Measurements from ENCODE around the gene CELA3B.
"Not testable (repeated sequence)": the region's sequence is repeated elsewhere in the genome, so short reads cannot be mapped to it uniquely, and the experiment has no call there.

Gene CELA3B

GRCh38 chr1:21963477-21964217 lies 13.2 kb upstream of the CELA3B start:
- Histone ChIP-seq H3K27me3 (ENCODE audit: control insufficient read depth, low read length) (no peaks in the 10 kb centered on the region), H3K9me3 (ENCODE audit: control insufficient read depth, insufficient read depth, low read length) (no peaks in the 10 kb centered on the region), H3K79me2 (ENCODE audit: control insufficient read depth, low read length) (no peaks in the 10 kb centered on the region), H3K4me1 (ENCODE audit: control insufficient read depth, low read length) (no peaks in the 10 kb centered on the region), H3F3A (ENCODE audit: control insufficient read depth, insufficient read depth) (no peaks in the 10 kb centered on the region), H3K9me2 (replicated peaks; ENCODE audit: control insufficient read depth, low read length) (no peaks in the 10 kb centered on the region), H3K36me3 (ENCODE audit: control insufficient read depth, low read length) (no peaks in the 10 kb centered on the region), H4K20me1 (ENCODE audit: control insufficient read depth, insufficient read depth, low read depth, low read length) (no peaks in the 10 kb centered on the region), H3K27ac (ENCODE audit: low read depth, low read length) (no peak overlapping the region), H3K4me2 (ENCODE audit: low read length) (no peak overlapping the region), H3K4me3 (ENCODE audit: low read length) (no peak overlapping the region)
- TF ChIP-seq, protein P1, sequence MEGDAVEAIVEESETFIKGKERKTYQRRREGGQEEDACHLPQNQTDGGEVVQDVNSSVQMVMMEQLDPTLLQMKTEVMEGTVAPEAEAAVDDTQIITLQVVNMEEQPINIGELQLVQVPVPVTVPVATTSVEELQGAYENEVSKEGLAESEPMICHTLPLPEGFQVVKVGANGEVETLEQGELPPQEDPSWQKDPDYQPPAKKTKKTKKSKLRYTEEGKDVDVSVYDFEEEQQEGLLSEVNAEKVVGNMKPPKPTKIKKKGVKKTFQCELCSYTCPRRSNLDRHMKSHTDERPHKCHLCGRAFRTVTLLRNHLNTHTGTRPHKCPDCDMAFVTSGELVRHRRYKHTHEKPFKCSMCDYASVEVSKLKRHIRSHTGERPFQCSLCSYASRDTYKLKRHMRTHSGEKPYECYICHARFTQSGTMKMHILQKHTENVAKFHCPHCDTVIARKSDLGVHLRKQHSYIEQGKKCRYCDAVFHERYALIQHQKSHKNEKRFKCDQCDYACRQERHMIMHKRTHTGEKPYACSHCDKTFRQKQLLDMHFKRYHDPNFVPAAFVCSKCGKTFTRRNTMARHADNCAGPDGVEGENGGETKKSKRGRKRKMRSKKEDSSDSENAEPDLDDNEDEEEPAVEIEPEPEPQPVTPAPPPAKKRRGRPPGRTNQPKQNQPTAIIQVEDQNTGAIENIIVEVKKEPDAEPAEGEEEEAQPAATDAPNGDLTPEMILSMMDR (IDR thresholded peaks at IDR 0.05; ENCODE audit: low read depth, low read length, poor library complexity, severe bottlenecking): peak; percentile 89
- TF ChIP-seq EZH2phosphoT487 (IDR thresholded peaks at IDR 0.05; ENCODE audit: borderline replicate concordance, low read length): no peak

DNA sequence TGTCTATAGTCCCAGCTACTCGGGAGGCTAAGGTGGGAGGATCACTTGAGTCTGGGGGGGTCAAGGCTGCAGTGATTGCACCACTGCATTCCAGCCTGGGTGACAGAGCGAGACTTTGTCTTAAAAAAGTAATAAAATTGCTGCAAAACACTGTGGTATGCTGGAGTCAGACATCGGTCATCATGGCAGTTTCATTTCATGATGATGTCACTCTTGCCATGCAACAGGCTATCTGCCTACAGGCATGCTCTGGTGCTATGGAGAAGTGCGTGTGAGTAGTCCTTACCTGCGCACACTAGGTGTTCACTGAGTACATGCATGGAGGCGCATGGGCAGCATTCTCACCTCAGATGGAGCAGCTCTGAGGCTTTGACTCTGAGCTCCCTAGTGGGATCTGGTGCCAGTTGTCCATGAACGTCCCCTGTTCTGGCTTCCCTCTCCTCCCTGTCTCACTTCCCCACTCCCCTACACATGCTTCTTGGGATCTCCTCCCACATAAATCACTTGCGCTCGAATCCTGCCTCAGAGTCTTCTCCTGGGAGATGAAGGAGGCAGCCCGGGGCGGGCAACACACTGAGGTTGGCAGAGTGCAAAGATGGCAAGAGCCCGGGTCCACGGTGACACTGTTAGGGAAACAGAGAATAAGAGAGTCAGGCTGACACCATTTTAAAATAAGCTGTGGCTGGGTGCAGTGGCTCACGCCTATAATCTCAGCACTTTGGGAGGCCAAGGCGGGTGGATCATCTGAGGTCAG lies 10.4 kb upstream of the CELA3B start:
- no peaks in the 10 kb centered on the region for H3K27me3 ChIP-seq (ENCODE audit: control insufficient read depth, low read length)
- no peak overlapping the region for H3K4me2 ChIP-seq (ENCODE audit: low read length)
- no peaks in the 10 kb centered on the region for H3K9me3 ChIP-seq (ENCODE audit: control insufficient read depth, insufficient read depth, low read length)
- H3K79me2 ChIP-seq (ENCODE audit: control insufficient read depth, low read length): no peaks in the 10 kb centered on the region
- H3K4me1 ChIP-seq (ENCODE audit: control insufficient read depth, low read length): no peaks in the 10 kb centered on the region
- no peak overlapping the region for H3K27ac ChIP-seq (ENCODE audit: low read depth, low read length)
- TF ChIP-seq EZH2phosphoT487 (IDR thresholded peaks at IDR 0.05; ENCODE audit: borderline replicate concordance, low read length): no peak
- TF ChIP-seq, protein P1 (IDR thresholded peaks at IDR 0.05; ENCODE audit: low read depth, low read length, poor library complexity, severe bottlenecking): no peak
- no peaks in the 10 kb centered on the region for H3F3A ChIP-seq (ENCODE audit: control insufficient read depth, insufficient read depth)
- no peaks in the 10 kb centered on the region for H4K20me1 ChIP-seq (ENCODE audit: control insufficient read depth, insufficient read depth, low read depth, low read length)
- no peaks in the 10 kb centered on the region for H3K9me2 ChIP-seq (replicated peaks; ENCODE audit: control insufficient read depth, low read length)
- no peak overlapping the region for H3K4me3 ChIP-seq (ENCODE audit: low read length)
- H3K36me3 ChIP-seq (ENCODE audit: control insufficient read depth, low read length): no peaks in the 10 kb centered on the region

- H3K4me1 ChIP-seq (ENCODE audit: control insufficient read depth, low read length); H3F3A ChIP-seq (ENCODE audit: control insufficient read depth, insufficient read depth); H3K36me3 ChIP-seq (ENCODE audit: control insufficient read depth, low read length); H4K20me1 ChIP-seq (ENCODE audit: control insufficient read depth, insufficient read depth, low read depth, low read length); H3K9me3 ChIP-seq (ENCODE audit: control insufficient read depth, insufficient read depth, low read length); H3K4me3 ChIP-seq (ENCODE audit: low read length); H3K79me2 ChIP-seq (ENCODE audit: control insufficient read depth, low read length); H3K27ac ChIP-seq (ENCODE audit: low read depth, low read length); H3K27me3 ChIP-seq (ENCODE audit: control insufficient read depth, low read length); H3K4me2 ChIP-seq (ENCODE audit: low read length); H3K9me2 ChIP-seq (replicated peaks; ENCODE audit: control insufficient read depth, low read length): not testable (repeated sequence)
Measured at GRCh38 chr1:21967216-21967615, 9.6 kb upstream of the CELA3B start.

GRCh38 chr1:21969066-21969465 lies 7.8 kb upstream of the CELA3B start:
- H3K9me3 ChIP-seq (ENCODE audit: control insufficient read depth, insufficient read depth, low read length); H3K4me1 ChIP-seq (ENCODE audit: control insufficient read depth, low read length); H3K4me3 ChIP-seq (ENCODE audit: low read length); H3F3A ChIP-seq (ENCODE audit: control insufficient read depth, insufficient read depth); H3K9me2 ChIP-seq (replicated peaks; ENCODE audit: control insufficient read depth, low read length); H3K27ac ChIP-seq (ENCODE audit: low read depth, low read length); H3K36me3 ChIP-seq (ENCODE audit: control insufficient read depth, low read length); H4K20me1 ChIP-seq (ENCODE audit: control insufficient read depth, insufficient read depth, low read depth, low read length); H3K27me3 ChIP-seq (ENCODE audit: control insufficient read depth, low read length); H3K4me2 ChIP-seq (ENCODE audit: low read length); H3K79me2 ChIP-seq (ENCODE audit: control insufficient read depth, low read length): not testable (repeated sequence)

DNA sequence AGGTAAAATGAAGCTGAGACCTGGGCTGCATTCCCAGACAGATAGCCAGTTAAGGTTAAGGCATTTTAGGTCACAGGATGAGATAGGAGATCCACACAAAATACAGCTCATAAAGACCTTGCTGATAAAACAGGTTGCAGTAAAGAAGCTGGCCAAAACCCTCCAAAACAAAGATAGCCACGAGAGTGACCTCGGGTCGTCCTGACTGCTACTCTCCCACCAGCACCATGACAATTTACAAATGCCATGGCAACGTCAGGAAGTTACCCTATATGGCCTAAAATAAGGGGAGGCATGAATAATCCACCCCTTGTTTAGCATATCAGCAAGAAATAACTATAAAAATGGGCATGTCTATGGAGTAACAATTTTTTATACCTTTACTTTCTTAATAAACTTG lies 6.3 kb upstream of the CELA3B start:
- not testable (repeated sequence) for H3K4me3 ChIP-seq (ENCODE audit: low read length); H3K9me3 ChIP-seq (ENCODE audit: control insufficient read depth, insufficient read depth, low read length); H3K9me2 ChIP-seq (replicated peaks; ENCODE audit: control insufficient read depth, low read length); H3K27ac ChIP-seq (ENCODE audit: low read depth, low read length); H3K36me3 ChIP-seq (ENCODE audit: control insufficient read depth, low read length); H3K79me2 ChIP-seq (ENCODE audit: control insufficient read depth, low read length); H3F3A ChIP-seq (ENCODE audit: control insufficient read depth, insufficient read depth); H3K4me1 ChIP-seq (ENCODE audit: control insufficient read depth, low read length); H3K4me2 ChIP-seq (ENCODE audit: low read length); H4K20me1 ChIP-seq (ENCODE audit: control insufficient read depth, insufficient read depth, low read depth, low read length); H3K27me3 ChIP-seq (ENCODE audit: control insufficient read depth, low read length)

DNA sequence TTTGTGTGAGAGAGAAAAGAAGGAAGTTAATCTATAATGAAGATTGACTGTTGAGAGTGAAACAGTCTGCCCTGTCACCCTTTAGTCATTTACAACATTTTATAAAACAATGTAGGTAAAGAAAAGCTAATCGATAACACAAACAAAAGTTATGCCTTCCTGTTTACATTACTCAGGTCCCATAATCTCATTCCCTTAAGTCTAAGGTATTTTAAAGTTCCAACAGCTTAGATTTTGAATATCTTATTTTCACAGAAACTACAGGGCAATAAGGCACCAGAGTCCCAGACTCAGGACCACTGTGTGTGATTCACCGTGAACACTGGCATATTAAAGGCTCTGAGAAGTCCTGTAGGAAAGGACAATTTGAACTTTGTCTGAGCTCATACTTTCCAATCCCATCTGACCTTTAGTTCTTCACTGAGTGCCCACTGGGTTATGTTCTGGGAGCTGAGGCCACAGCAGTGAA lies 3.8 kb upstream of the CELA3B start:
- H3K27ac ChIP-seq (ENCODE audit: low read depth, low read length); H3F3A ChIP-seq (ENCODE audit: control insufficient read depth, insufficient read depth); H3K9me2 ChIP-seq (replicated peaks; ENCODE audit: control insufficient read depth, low read length); H3K27me3 ChIP-seq (ENCODE audit: control insufficient read depth, low read length); H4K20me1 ChIP-seq (ENCODE audit: control insufficient read depth, insufficient read depth, low read depth, low read length); H3K4me1 ChIP-seq (ENCODE audit: control insufficient read depth, low read length); H3K79me2 ChIP-seq (ENCODE audit: control insufficient read depth, low read length); H3K9me3 ChIP-seq (ENCODE audit: control insufficient read depth, insufficient read depth, low read length); H3K4me3 ChIP-seq (ENCODE audit: low read length); H3K36me3 ChIP-seq (ENCODE audit: control insufficient read depth, low read length); H3K4me2 ChIP-seq (ENCODE audit: low read length): not testable (repeated sequence)
